GM12892 (cell line): ENCODE measurements around the gene FAM170A.

ENCODE experiments used
- POLR2A ChIP-seq: IDR thresholded peaks from 2 replicates; pipeline ENCODE4 v1.6.1; 2011; ENCODE audit warnings: low read depth, low read length, control low read depth
- TAF1 ChIP-seq: IDR thresholded peaks from 2 replicates; pipeline ENCODE4 v1.6.1; 2011; ENCODE audit warnings: low read depth, mild to moderate bottlenecking, control low read depth, low read length, borderline replicate concordance

GRCh38 chr5:119680080-119680479, 50.7 kb downstream of the FAM170A start:
- TF ChIP-seq TAF1 (no peak), POLR2A (no peak)
